Fibroblast of skin of left biceps (primary cell): ENCODE data around the gene CDK5RAP3.
"Not testable (repeated sequence)": the region's sequence is repeated elsewhere in the genome, so short reads cannot be mapped to it uniquely, and the experiment has no call there.

Source experiments
- DNase-seq, 2 experiments: peaks; one replicate each; pipeline ENCODE4 v3.0.0-alpha.2; 2013; ENCODE audit warnings: low read depth in 2 of 2

The CDK5RAP3 gene

GRCh38 chr17:47975189-47975822, 4.4 kb downstream of the CDK5RAP3 start:
- DNase-seq, result no peak

GRCh38 chr17:47975823-47976205, 4.9 kb downstream of the CDK5RAP3 start:
- no peak for DNase-seq

GRCh38 chr17:47978324-47978723, 7.4 kb downstream of the CDK5RAP3 start:
- DNase-seq, result no peak

GRCh38 chr17:47980541-47980940, 9.6 kb downstream of the CDK5RAP3 start:
- no peak for DNase-seq

- DNase-seq, result no peak
Observed at GRCh38 chr17:47981462-47981861, 10.5 kb downstream of the CDK5RAP3 start.

GRCh38 chr17:47982091-47982617, 11.2 kb downstream of the CDK5RAP3 start:
- no peak for DNase-seq

- DNase-seq, result no peak
Observed at GRCh38 chr17:47982645-47983390, 11.9 kb downstream of the CDK5RAP3 start.

- DNase-seq, result no peak
Observed at GRCh38 chr17:47983492-47984223, 12.7 kb downstream of the CDK5RAP3 start.

GRCh38 chr17:47986520-47986919, 15.6 kb downstream of the CDK5RAP3 start:
- no peak for DNase-seq

- no peak for DNase-seq
Observed at GRCh38 chr17:47987240-47987835, 16.4 kb downstream of the CDK5RAP3 start.

GRCh38 chr17:47988445-47988844, 17.5 kb downstream of the CDK5RAP3 start:
- DNase-seq, result not testable (repeated sequence)

- no peak for DNase-seq
Observed at GRCh38 chr17:47989159-47989558, 18.2 kb downstream of the CDK5RAP3 start.

GRCh38 chr17:47989700-47990099, 18.8 kb downstream of the CDK5RAP3 start:
- no peak for DNase-seq

- DNase-seq, result no peak
Observed at GRCh38 chr17:47990962-47991731, 20.2 kb downstream of the CDK5RAP3 start.

GRCh38 chr17:47992216-47992615, 21.3 kb downstream of the CDK5RAP3 start:
- DNase-seq, result no peak

- DNase-seq, result no peak
Observed at GRCh38 chr17:47993031-47993564, 22.2 kb downstream of the CDK5RAP3 start.

- no peak for DNase-seq
Observed at GRCh38 chr17:47993964-47994363, 23.1 kb downstream of the CDK5RAP3 start.

- no peak for DNase-seq
Observed at GRCh38 chr17:47994724-47995123, 23.8 kb downstream of the CDK5RAP3 start.

GRCh38 chr17:47995241-47995935, 24.5 kb downstream of the CDK5RAP3 start:
- no peak for DNase-seq

- DNase-seq, result no peak
Observed at GRCh38 chr17:47996201-47996600, 25.3 kb downstream of the CDK5RAP3 start.
